COR-L47 (cell line): Measurements from ENCODE around the gene NINJ2.
A peak's percentile ranks its signal among the peaks of the same experiment; 100 is the strongest.

Source experiments
- DNase-seq: peaks from one replicate; lab custom pipeline; 2025; lab: John Stamatoyannopoulos, UW

NINJ2 gene

DNA sequence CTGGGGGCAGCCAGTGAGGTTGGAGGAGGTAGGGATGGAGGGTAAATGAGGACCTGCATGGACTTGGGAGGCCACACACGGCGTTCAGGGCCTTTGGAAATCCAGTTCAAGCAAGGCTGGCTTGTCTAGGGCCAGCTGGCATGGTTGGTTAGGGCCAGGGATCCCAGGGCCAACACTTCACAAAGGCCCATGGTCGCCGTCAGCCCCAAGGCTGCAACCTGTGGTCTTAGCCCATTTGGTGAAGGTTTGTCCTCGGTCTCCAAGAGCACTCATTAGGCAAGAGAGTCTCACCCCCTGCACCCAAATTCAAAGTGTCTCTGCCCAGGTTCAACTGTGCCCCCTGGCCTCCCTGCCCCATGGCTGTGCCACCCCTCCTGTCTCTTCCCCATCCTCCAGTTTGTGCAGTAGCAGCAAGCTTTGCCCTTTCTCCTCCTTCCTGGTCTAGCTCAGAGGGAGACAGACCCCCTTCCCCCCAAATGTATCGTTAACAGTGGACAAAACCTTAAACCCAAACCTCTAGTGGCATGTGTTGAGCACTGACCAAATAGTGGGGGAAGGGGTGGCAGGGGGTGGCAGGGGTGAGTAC is 94.1 kb downstream of the NINJ2 start:
- DNase-seq: no peak

- DNase-seq: no peak
These were observed 94.8 kb downstream of the NINJ2 start for GRCh38 chr12:568486-568885.

- DNase-seq: no peak
These were observed 97.6 kb downstream of the NINJ2 start for GRCh38 chr12:565589-566105.

DNA sequence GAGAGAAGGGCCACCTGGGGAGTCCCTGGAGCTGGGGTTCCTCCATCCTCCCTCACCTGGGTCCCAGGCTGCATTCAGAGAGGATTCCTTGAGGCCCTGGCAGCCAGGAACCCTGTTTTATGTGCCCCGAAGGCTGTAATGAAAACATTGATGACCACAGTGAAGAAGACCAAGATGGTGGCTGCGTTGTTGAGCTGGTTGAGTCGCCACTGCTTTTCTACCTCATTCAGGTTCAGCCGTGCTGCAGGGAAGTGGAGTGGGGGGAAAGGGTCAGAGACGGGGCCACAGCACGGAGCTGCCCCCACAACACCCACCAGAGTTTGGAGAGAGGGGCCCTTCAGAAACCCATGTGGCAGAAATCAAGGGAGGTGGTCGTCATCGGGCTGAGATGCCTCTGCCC is 98.1 kb downstream of the NINJ2 start:
- DNase-seq: no peak

- no peak for DNase-seq
These were observed 99.4 kb downstream of the NINJ2 start for GRCh38 chr12:563787-564298.

- no peak for DNase-seq
These were observed 99.9 kb downstream of the NINJ2 start for GRCh38 chr12:563250-563781.

DNA sequence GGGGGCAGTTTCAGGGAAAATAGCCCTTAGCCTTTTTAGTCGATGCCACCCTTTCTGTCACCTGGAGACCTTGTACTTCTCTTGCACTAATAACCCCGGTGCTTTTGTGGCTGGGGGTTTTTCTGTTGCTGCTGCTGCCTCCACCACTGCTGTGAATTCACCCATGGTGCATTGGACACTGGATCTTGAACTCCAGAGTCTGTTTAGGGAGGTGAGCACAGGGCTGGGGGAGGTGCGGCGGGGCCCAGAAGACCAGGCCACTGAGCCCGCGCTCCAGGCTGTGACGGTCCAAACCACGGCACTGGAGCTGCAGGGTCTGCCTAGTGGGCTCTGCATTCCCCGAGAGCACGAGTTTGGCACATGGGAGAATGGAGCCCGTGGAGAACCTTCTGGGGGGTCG is 100.6 kb downstream of the NINJ2 start:
- no peak for DNase-seq

DNA sequence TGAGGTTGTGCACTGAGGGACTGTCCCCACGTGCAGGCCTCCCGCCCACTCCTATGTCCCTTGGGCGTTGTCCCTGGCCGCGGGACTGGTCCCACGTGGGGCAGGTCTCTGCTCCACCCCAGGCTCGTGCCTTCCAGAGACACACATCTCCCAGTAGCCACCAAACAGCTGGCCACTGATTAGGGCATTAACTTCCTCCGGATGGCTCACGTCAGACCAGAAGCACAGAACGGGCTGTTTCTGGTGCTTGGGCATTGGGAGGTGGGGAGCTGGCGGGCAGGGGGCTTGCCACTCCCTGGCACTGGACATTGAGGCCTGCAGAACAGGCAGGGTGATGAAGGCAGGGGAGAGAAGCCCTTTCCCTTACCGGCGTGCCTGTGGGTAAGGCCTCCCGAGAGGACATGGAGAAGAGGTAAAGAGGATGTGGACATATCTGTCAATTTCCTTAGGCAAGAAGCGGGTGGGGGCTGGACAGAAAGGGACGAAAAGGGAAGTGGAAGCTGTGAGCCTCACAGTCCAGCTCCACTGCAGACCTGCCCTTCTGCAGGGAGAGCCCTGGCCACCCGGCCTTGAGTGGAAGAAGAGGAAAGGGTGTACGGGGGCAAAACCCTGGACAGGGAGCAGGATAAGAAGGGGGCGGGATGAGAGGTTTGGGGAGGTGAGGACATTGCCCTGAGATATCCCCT is 101.2 kb downstream of the NINJ2 start:
- DNase-seq: no peak

DNA sequence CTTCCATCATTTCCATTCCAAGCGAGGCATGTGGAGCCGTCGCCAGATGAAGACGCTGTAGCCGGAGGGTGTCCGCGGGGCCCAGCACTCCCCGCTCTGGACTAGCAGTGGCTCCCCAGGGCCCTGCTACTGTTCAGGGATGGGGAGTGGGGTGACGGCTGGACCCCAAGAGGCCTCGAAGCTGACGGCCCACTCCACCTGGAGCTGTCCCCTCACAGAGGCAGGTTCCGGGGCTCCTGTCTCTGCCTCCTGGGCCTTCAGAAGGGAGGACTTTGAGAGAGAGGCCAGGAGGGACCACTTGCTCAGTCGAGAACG is 101.9 kb downstream of the NINJ2 start:
- no peak for DNase-seq

DNA sequence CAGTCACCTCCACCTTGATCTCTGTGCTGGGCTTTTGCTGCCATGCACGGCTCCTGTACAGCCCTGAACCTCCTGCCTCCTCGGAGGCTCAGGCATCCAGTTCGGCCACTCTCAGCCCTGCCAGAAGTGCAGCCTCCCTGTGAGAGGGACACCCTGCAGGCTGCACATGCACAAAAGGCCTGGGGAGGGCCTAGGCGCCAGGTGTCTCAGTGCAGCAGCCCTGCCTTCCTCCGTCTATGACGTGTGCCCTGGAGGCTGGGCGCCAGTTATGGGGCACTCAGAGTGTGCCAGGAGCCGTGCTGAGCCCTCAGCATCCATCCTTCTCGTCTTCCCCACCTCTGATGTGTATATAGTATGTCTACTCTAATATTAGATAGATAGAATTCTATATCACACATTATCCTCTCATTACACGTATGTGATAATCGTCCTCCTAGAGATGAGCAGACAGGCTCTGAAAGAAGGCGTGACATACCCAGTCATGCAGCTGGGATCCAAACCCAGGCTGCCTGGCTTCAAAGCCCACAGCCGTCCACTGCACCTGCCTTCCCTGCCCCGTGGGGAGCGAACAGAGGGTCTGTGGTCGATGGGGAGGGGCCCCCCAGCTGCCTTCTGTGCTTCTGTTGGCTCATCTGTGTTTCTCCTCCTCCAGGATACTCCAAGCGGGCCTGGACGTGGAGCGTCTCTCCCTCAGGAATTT is 102.4 kb downstream of the NINJ2 start:
- DNase-seq: peak; percentile 77

- DNase-seq: no peak
These were observed 103.3 kb downstream of the NINJ2 start for GRCh38 chr12:559906-560455.

DNA sequence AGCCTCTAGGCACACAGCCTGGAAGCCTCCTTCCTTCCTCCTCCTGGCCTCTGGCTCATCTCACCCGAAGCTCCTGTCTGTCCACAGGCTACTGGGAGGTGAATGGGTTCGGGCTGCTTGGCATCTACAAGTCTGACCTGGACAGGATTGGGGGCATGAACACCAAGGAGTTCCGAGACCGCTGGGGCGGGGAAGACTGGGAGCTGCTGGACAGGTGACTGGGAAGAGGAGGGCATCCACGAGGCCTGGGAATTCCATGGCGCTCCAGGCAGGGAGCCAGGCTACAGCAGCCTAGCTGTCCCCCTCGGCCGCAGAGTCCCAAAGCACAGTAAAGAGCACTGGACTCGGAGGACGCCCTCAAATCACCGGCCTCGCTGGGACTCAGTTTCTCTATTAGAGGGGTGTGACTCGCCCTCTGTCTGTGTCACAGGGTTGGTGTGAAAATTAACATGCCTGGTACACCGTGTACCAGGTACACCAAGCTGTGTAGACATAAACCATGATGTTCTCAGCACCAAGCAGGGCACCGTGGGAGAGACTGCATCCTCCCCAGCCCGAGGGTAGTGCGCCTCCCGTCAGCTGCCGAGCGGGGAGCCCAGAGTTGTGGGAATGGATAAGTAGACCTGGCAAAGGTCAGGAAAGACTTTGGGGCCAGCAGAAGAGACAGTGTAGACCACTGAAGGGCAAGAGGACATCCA is 103.9 kb downstream of the NINJ2 start:
- DNase-seq: no peak

DNA sequence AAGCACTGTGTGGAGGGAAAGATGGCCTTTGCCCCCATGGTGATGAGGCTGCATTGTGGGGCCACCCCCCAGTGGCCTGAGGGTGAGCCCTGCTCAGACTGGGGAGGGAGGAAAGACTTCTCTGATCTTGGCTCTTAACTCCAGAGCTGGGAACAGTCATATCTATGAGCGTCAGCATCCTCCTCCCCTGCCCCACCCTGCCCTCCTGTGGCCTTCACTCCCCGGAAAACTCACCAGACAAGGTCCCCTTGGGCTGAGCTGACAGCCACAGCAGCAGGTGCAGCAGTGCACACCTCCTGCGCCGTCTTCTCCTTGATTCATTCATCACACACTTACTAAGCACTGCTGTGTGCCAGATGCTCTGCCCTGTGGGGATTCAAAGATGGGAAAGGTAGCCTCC is 104.7 kb downstream of the NINJ2 start:
- no peak for DNase-seq

DNA sequence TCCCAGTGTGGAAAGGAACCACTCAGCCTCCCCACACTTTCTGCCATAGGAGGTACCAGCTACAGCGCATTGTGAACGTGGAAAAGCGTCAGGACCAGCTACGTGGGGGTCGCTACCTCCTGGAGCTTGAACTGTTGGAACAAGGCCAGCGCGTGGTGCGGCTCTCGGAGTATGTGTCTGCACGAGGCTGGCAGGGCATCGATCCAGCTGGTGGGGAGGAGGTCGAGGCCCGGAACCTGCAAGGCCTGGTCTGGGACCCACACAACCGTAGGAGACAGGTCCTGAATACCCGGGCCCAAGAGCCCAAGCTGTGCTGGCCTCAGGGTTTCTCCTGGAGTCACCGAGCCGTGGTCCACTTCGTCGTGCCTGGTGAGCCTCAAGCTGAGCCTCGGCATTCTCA is 106.7 kb downstream of the NINJ2 start:
- no peak for DNase-seq

- no peak for DNase-seq
These were observed 109.3 kb downstream of the NINJ2 start for GRCh38 chr12:554001-554285.

GRCh38 chr12:553216-554000 is 109.8 kb downstream of the NINJ2 start:
- no peak for DNase-seq

- no peak for DNase-seq
These were observed 110.8 kb downstream of the NINJ2 start for GRCh38 chr12:552466-552865.

- DNase-seq: no peak
These were observed 112.6 kb downstream of the NINJ2 start for GRCh38 chr12:550473-551260.

DNA sequence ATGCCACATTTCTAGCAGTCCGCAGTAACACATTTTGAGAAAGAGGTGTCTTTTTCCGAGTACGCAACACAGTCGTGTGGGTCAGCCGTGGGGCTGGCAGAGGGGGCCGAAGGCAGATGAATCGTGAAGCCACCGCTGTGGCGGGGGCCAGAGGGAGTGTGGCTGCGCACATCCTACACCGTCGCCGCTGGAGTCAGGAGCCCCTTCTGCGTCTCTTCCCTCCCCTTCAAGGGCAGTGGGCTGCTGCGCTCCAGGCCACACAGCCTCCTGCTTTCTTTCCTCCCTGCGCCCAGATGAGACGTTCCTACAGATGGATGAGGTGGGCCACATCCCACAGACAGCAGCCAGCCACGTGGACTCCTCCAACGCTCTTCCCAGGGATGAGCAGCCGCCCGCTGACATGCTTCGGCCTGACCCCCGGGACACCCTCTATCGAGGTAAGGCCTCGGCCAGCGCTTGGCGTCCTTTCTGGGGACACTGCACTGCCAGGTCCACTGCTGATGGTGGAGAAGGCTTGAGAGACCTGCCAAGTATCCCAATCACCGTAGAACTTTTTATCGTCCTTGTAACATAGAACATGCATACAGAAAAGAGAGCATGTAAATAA is 113.7 kb downstream of the NINJ2 start:
- no peak for DNase-seq

GRCh38 chr12:547883-548470 is 115.3 kb downstream of the NINJ2 start:
- DNase-seq: no peak
